ENCODE measurements around the gene EGFL7.
"Not testable (repeated sequence)": the region's sequence is repeated elsewhere in the genome, so short reads cannot be mapped to it uniquely, and the experiment has no call there.

GRCh38 chr9:136632072-136632471 lies 30.6 kb upstream of the EGFL7 start:
- TF ChIP-seq CTCF (conservative IDR thresholded peaks at IDR 0.05 in 1 of 2, IDR thresholded peaks at IDR 0.05 in 1 of 2; ENCODE audit: low read depth in 1 of 2, low read length in 2 of 2); EZH2 (IDR thresholded peaks at IDR 0.05; ENCODE audit: low read length, missing control alignments): not testable (repeated sequence)

All from fibroblast of lung (primary cell).